Vagina (tissue), 2 donors: Measurements from ENCODE around the gene DLL1.

Experiments used
- POLR2A ChIP-seq, 2 donors: fragments of 450-650 bp; IDR thresholded peaks; one replicate each; pipeline ENCODE4 v1.6.1; 2017; ENCODE audit warnings: antibody characterized with exemption in 2 of 2, mild to moderate bottlenecking in 2 of 2, moderate library complexity in 2 of 2
- POLR2AphosphoS5 ChIP-seq, 2 donors: sonication (generic); formaldehyde crosslinking; IDR thresholded peaks; one replicate each; pipeline ENCODE4 v1.9.0; 2017; ENCODE audit warnings: antibody characterized with exemption in 2 of 2, mild to moderate bottlenecking in 2 of 2, low read depth in 1 of 2; ENCODE audit not compliant: insufficient read depth in 1 of 2
- TF ChIP-seq, protein P1 (sequence below), 3 experiments: fragments of 450-650 bp in 2 of 3; fragments of 200-600 bp in 1 of 3; sonication (generic) in 1 of 3; IDR thresholded peaks; one replicate each; pipeline ENCODE4 v1.5.1; 2017 to 2019; ENCODE audit warnings: antibody characterized with exemption in 3 of 3, mild to moderate bottlenecking in 2 of 3, moderate library complexity in 2 of 3

DNA sequence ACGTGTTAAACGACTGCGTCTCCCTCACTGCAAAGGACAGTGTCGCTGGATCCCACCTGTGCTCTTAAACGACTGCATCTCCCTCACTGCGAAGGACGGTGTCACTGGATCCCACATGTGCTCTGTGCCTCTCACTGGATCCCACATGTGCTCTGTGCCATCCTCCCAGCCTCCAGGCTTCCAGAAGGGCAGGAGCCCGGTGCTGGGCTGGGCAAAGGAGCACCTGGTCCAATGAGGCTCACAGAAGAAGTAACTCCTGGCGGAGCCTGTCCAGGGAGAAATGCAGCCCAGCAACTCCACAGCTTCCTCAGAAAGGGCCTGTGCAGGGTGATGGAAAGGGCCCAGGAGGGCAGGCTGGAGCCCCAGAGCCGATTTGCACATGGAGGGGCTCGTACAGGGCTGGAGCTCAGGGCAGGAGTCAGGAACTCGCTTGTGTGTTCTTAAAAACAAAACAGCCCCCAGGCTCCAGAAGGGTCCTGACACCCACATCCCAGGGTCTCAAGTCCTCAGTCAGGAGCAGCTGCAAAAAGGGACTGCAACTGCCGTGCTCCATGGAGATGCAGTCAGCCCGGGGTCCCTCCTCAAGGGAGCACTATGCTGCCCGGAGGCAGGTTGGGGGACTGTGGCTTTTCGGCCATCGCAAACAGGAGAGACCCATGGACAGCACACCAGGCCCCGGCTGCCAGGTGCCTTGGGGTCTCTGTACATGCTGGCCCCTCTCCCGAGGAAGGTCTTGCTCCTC lies 52.7 kb downstream of the DLL1 start:
- TF ChIP-seq, protein P1, sequence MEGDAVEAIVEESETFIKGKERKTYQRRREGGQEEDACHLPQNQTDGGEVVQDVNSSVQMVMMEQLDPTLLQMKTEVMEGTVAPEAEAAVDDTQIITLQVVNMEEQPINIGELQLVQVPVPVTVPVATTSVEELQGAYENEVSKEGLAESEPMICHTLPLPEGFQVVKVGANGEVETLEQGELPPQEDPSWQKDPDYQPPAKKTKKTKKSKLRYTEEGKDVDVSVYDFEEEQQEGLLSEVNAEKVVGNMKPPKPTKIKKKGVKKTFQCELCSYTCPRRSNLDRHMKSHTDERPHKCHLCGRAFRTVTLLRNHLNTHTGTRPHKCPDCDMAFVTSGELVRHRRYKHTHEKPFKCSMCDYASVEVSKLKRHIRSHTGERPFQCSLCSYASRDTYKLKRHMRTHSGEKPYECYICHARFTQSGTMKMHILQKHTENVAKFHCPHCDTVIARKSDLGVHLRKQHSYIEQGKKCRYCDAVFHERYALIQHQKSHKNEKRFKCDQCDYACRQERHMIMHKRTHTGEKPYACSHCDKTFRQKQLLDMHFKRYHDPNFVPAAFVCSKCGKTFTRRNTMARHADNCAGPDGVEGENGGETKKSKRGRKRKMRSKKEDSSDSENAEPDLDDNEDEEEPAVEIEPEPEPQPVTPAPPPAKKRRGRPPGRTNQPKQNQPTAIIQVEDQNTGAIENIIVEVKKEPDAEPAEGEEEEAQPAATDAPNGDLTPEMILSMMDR (IDR thresholded peaks at IDR 0.05), result no peak
- TF ChIP-seq POLR2A (IDR thresholded peaks at IDR 0.05), result no peak
- no peak for TF ChIP-seq POLR2AphosphoS5 (IDR thresholded peaks at IDR 0.05; ENCODE audit: insufficient read depth in 1 of 2, low read depth in 1 of 2)
